NCI-H69 (cell line): ENCODE results near the gene OR14J1.
"Not testable (repeated sequence)": the region's sequence is repeated elsewhere in the genome, so short reads cannot be mapped to it uniquely, and the experiment has no call there.

Experiments used
- DNase-seq: peaks from one replicate; lab custom pipeline; 2025; lab: John Stamatoyannopoulos, UW

Gene OR14J1

GRCh38 chr6:29301316-29301715 lies at the start of gene OR14J1:
OR14J1 (plus strand) TSS chr6:29301701; CDS start chr6:29306690, 4,989 bp downstream.
- no peak for DNase-seq

- DNase-seq: no peak
These were observed 49.8 kb upstream of the OR14J1 start for GRCh38 chr6:29251736-29252135.

- no peak for DNase-seq
These were observed 46.0 kb upstream of the OR14J1 start for GRCh38 chr6:29255530-29255929.

GRCh38 chr6:29259721-29260120 lies 41.8 kb upstream of the OR14J1 start:
- no peak for DNase-seq

- DNase-seq: no peak
These were observed 38.5 kb upstream of the OR14J1 start for GRCh38 chr6:29263001-29263400.

- DNase-seq: no peak
These were observed 7.0 kb upstream of the OR14J1 start for GRCh38 chr6:29294499-29294914.

GRCh38 chr6:29295181-29295585 lies 6.3 kb upstream of the OR14J1 start:
- DNase-seq: no peak

- no peak for DNase-seq
These were observed 5.9 kb upstream of the OR14J1 start for GRCh38 chr6:29295623-29296022.

GRCh38 chr6:29319931-29320330 lies 18.4 kb downstream of the OR14J1 start:
- DNase-seq: no peak

GRCh38 chr6:29323332-29323731 lies 21.8 kb downstream of the OR14J1 start:
- not testable (repeated sequence) for DNase-seq

- no peak for DNase-seq
These were observed 24.3 kb downstream of the OR14J1 start for GRCh38 chr6:29325777-29326176.

- no peak for DNase-seq
These were observed 31.2 kb downstream of the OR14J1 start for GRCh38 chr6:29332676-29333075.

- DNase-seq: no peak
These were observed 34.8 kb downstream of the OR14J1 start for GRCh38 chr6:29336269-29336668.

- DNase-seq: no peak
These were observed 43.9 kb downstream of the OR14J1 start for GRCh38 chr6:29345380-29345779.

GRCh38 chr6:29349348-29349747 lies 47.8 kb downstream of the OR14J1 start:
- DNase-seq: not testable (repeated sequence)

- DNase-seq: no peak
These were observed 53.5 kb downstream of the OR14J1 start for GRCh38 chr6:29354980-29355379.

GRCh38 chr6:29355603-29356002 lies 54.1 kb downstream of the OR14J1 start:
- DNase-seq: no peak
